Mesenchymal stem cell (in vitro differentiated cells and primary cell): ENCODE data around the gene FGGY.

ENCODE experiments used
- DNase-seq: peaks from one replicate; pipeline ENCODE4 v3.0.0-alpha.2; 2013
- H2AFZ ChIP-seq: one replicate; pipeline ENCODE4 v1.6.1; 2013; ENCODE audit warnings: low read depth, mild to moderate bottlenecking, control low read depth, inconsistent platforms, low read length, moderate library complexity
- H2AK5ac ChIP-seq: 2 replicates; pipeline ENCODE4 v1.6.1; 2013; ENCODE audit warnings: low read length, moderate library complexity, mild to moderate bottlenecking, inconsistent platforms; ENCODE audit not compliant: severe bottlenecking
- H2BK120ac ChIP-seq: one replicate; pipeline ENCODE4 v1.6.1; 2013; ENCODE audit warnings: low read depth, mild to moderate bottlenecking, inconsistent platforms, low read length, moderate library complexity
- H2BK12ac ChIP-seq, 2 experiments: one replicate each; pipeline ENCODE4 v1.6.1; 2013; ENCODE audit warnings: inconsistent platforms in 2 of 2, low read length in 2 of 2, mild to moderate bottlenecking in 2 of 2, moderate library complexity in 2 of 2, control low read depth in 1 of 2
- H2BK15ac ChIP-seq: one replicate; pipeline ENCODE4 v1.6.1; 2013; ENCODE audit warnings: mild to moderate bottlenecking, low read depth, inconsistent platforms; ENCODE audit not compliant: poor library complexity, severe bottlenecking
- H2BK5ac ChIP-seq: 2 replicates; pipeline ENCODE4 v1.6.1; 2013; ENCODE audit warnings: low read depth, mild to moderate bottlenecking, low read length, control low read depth, inconsistent platforms; ENCODE audit not compliant: poor library complexity, severe bottlenecking
- H3K14ac ChIP-seq, 2 experiments: one replicate each; pipeline ENCODE4 v1.6.1; 2013; ENCODE audit warnings: inconsistent platforms in 2 of 2, low read length in 2 of 2, control low read depth in 1 of 2, mild to moderate bottlenecking in 1 of 2, moderate library complexity in 1 of 2
- H3K18ac ChIP-seq, 2 experiments: one replicate each; pipeline ENCODE4 v1.6.1; 2013; ENCODE audit warnings: inconsistent platforms in 2 of 2, low read length in 2 of 2, control low read depth in 1 of 2, low read depth in 1 of 2, mild to moderate bottlenecking in 1 of 2
- H3K23ac ChIP-seq, 2 experiments: one replicate each; pipeline ENCODE4 v1.6.1; 2013; ENCODE audit warnings: inconsistent platforms in 2 of 2, low read length in 2 of 2, mild to moderate bottlenecking in 2 of 2, moderate library complexity in 2 of 2, control low read depth in 1 of 2
- H3K27ac ChIP-seq: 2 replicates; pipeline ENCODE4 v1.5.1; 2013; ENCODE audit warnings: mild to moderate bottlenecking, moderate library complexity, low read length, control low read depth, inconsistent platforms; ENCODE audit not compliant: poor library complexity, severe bottlenecking
- H3K27me3 ChIP-seq, 2 experiments: 2 replicates each; pipeline versions ENCODE4 v1.6.1 to v1.7.0; 2013; ENCODE audit warnings: low read length in 2 of 2, mild to moderate bottlenecking in 2 of 2, moderate library complexity in 2 of 2, control low read depth in 1 of 2, inconsistent platforms in 1 of 2; ENCODE audit not compliant: control insufficient read depth in 1 of 2, insufficient read depth in 1 of 2
- H3K36me3 ChIP-seq, 2 experiments: 2 replicates each; pipeline versions ENCODE4 v1.6.1 to v1.7.0; 2013; ENCODE audit warnings: low read length in 2 of 2, control low read depth in 1 of 2, inconsistent platforms in 1 of 2, low read depth in 1 of 2, mild to moderate bottlenecking in 1 of 2; ENCODE audit not compliant: insufficient read depth in 2 of 2, control insufficient read depth in 1 of 2
- H3K4ac ChIP-seq, 2 experiments: one replicate each; pipeline ENCODE4 v1.6.1; 2013; ENCODE audit warnings: inconsistent platforms in 2 of 2, low read length in 2 of 2, mild to moderate bottlenecking in 2 of 2, moderate library complexity in 2 of 2, control low read depth in 1 of 2, low read depth in 1 of 2
- H3K4me1 ChIP-seq: 2 replicates; pipeline ENCODE4 v1.6.1; 2013; ENCODE audit warnings: low read depth, low read length, control low read depth; ENCODE audit not compliant: control insufficient read depth, insufficient read depth
- H3K4me2 ChIP-seq: 2 replicates; pipeline ENCODE4 v1.6.1; 2013; ENCODE audit warnings: low read length, mild to moderate bottlenecking, inconsistent platforms; ENCODE audit not compliant: poor library complexity, severe bottlenecking
- H3K4me3 ChIP-seq, 2 experiments: 2 replicates each; pipeline versions ENCODE4 v1.5.1 to v1.7.0; 2013; ENCODE audit warnings: low read length in 2 of 2, mild to moderate bottlenecking in 2 of 2, control low read depth in 1 of 2, low read depth in 1 of 2; ENCODE audit not compliant: insufficient read depth in 1 of 2
- H3K79me1 ChIP-seq: replicated peaks from 2 replicates; pipeline ENCODE4 v1.6.1; 2013; ENCODE audit warnings: mild to moderate bottlenecking, control low read depth, low read length, inconsistent platforms; ENCODE audit not compliant: poor library complexity, severe bottlenecking
- H3K9ac ChIP-seq: 2 replicates; pipeline ENCODE4 v1.7.0; 2013; ENCODE audit warnings: mild to moderate bottlenecking, low read length, moderate library complexity
- H3K9me3 ChIP-seq: 2 replicates; pipeline ENCODE4 v1.7.0; 2013; ENCODE audit warnings: mild to moderate bottlenecking, low read length; ENCODE audit not compliant: control insufficient read depth
- H4K8ac ChIP-seq: one replicate; pipeline ENCODE4 v1.6.1; 2013; ENCODE audit warnings: inconsistent platforms, mild to moderate bottlenecking, low read length, moderate library complexity
- H4K91ac ChIP-seq: one replicate; pipeline ENCODE4 v1.6.1; 2013; ENCODE audit warnings: mild to moderate bottlenecking, low read length, inconsistent platforms
- WGBS: methylation state at CpG from one replicate; pipeline ENCODE4 v1.1.7; 2013; ENCODE audit warnings: mixed read lengths; 5-methylcytosine and 5-hydroxymethylcytosine counted together

The FGGY gene

DNA sequence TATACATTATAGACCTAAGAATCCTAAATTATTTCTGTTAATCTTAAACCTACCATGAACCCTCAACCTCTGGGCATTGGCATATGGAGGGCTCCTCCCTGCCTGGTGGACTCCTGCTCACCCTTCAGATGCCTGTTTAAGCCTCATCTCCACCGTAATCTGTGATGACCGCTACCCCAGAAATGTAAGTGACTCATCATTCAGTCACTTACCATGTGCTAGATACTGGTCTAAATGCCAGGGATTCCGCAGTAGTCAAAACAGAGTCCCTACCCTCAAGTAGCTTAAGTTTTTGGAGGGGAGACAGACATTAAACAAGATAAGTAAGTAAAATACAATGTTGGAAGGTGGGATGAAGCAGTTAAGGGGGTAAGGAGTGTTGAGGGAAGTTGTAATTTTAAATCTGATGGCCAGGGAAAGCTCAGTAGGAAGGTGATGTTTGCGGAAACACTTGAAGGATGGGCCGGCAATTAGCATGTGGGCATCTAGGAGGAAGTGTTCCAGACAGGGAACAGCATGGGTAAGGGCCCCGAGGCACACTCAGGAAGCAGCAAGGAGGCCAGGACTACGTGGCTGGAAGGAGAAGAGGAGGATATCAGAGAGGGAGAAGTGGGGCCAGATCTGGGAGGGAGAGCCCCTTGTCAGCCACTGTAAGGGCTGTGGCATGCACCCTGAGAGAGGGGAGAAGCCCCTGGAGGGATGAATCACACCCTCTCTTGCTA, 376.1 kb downstream of the FGGY start:
- Histone ChIP-seq H2BK120ac (no peak overlapping the region), H3K27ac (no peak overlapping the region), H3K4me3 (peak overlapping the region in 1 of 2 experiments; percentile 22), H3K14ac (no peak overlapping the region), H3K4ac (no peak overlapping the region), H2AK5ac (no peak overlapping the region), H3K9ac (no peak overlapping the region), H2BK12ac (no peak overlapping the region), H3K4me2 (no peak overlapping the region), H3K36me3 (peaks cover 0 to 4% of the 10 kb centered on the region in 2 experiments), H3K4me1 (peaks cover 2% of the 10 kb centered on the region), H2BK15ac (no peak overlapping the region), H3K79me1 (no peaks in the 10 kb centered on the region), H2AFZ (no peak overlapping the region), H3K27me3 (no peaks in the 10 kb centered on the region), H3K18ac (peak overlapping the region; percentile 35 to 54), H3K9me3 (peaks cover 12% of the 10 kb centered on the region), H2BK5ac (no peak overlapping the region), H4K91ac (no peak overlapping the region), H4K8ac (no peak overlapping the region), H3K23ac (no peak overlapping the region)
- DNase-seq, result peak; percentile 74
- 42% methylated on average over 6 of the region's 7 CpGs for WGBS

DNA sequence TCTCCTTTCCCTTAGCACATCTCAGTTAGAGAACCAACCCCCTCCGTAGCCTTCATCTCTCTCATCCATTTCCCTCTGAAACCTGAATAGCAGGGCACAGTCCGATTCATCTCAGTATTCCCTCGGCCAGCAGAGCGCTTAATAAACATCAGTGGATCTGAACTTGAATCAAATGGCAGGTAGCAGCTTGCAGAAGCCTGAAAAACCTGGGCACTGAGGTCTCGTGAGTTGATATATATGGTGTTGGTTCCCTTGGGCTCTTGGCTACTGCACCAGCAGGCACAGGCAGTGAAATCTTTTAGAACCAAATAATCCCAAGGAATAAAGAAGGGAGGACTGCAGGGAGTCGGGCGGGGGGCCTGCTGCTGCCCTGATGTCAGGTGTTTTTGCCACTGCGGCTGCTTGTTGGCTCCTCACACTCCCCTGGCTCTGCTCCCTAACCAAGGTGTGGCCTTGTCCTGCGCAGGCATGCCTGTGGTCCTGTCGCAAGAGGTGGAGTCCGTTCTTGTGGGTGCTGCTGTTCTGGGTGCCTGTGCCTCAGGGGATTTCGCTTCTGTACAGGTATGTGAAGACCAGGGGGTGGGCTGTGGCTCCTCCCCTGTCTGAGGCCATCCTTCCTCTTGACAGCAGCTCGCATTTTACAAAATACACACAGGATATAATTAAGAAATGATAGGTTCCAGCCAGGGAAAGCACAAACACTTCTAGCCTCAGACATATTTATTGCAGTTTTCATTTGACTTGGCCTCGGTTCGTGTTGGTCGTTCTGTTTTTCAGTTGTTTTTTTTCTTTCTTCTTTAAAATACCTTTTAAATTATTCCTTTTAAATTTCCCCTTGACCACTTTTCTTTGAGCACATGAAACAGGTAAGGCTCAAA, 376.9 kb downstream of the FGGY start:
- Histone ChIP-seq H2BK15ac (peak overlapping the region; percentile 52), H3K4me2 (no peak overlapping the region), H3K9me3 (peaks cover 12% of the 10 kb centered on the region), H2BK120ac (no peak overlapping the region), H3K27me3 (no peaks in the 10 kb centered on the region), H2AK5ac (no peak overlapping the region), H3K4ac (no peak overlapping the region), H3K18ac (peak overlapping the region; percentile 2 to 13), H3K14ac (no peak overlapping the region), H2BK5ac (no peak overlapping the region), H3K27ac (no peak overlapping the region), H3K4me1 (peaks cover 2% of the 10 kb centered on the region), H3K79me1 (no peaks in the 10 kb centered on the region), H2BK12ac (peak overlapping the region; percentile 7 to 11), H3K9ac (peak overlapping the region; percentile 33), H4K91ac (peak overlapping the region; percentile 44), H4K8ac (no peak overlapping the region), H3K36me3 (peaks cover 0 to 4% of the 10 kb centered on the region in 2 experiments), H3K23ac (no peak overlapping the region), H3K4me3 (peak overlapping the region in 1 of 2 experiments; percentile 22), H2AFZ (no peak overlapping the region)
- no peak for DNase-seq
- 81% methylated on average over 16 of the region's 16 CpGs for WGBS

DNA sequence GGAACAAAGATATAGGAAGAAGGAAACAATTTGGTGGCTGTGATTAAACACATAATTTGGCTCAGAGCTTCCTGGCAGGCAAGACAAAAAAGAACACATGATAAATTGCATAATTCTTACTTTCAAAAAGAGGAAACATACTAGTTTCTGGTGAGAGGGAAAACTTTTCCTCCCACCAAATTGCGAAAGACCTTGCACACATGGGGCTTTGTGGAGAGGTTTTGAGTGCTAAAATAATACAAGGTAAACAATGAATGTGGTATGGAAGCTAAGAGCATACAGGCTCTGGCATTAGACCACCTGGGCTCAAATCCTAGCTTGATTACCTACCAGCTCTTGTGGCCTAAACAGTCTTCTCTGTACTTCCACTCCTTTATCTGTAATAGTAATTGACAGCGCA, 377.7 kb downstream of the FGGY start:
- no peaks in the 10 kb centered on the region for H3K79me1 ChIP-seq
- no peak overlapping the region for H3K14ac ChIP-seq
- no peak overlapping the region for H3K4ac ChIP-seq
- H3K4me3 ChIP-seq, result no peak overlapping the region
- peaks cover 12% of the 10 kb centered on the region for H3K9me3 ChIP-seq
- H4K91ac ChIP-seq, result no peak overlapping the region
- H2BK12ac ChIP-seq, result no peak overlapping the region
- H2BK5ac ChIP-seq, result no peak overlapping the region
- H3K18ac ChIP-seq, result peak overlapping the region in 1 of 2 experiments; percentile 48
- no peak overlapping the region for H2BK15ac ChIP-seq
- DNase-seq, result no peak
- no peaks in the 10 kb centered on the region for H3K27me3 ChIP-seq
- no peak overlapping the region for H2AFZ ChIP-seq
- H3K36me3 ChIP-seq, result peaks cover 0 to 4% of the 10 kb centered on the region in 2 experiments
- H3K23ac ChIP-seq, result no peak overlapping the region
- peak overlapping the region; percentile 33 for H3K9ac ChIP-seq
- H4K8ac ChIP-seq, result no peak overlapping the region
- H3K4me2 ChIP-seq, result no peak overlapping the region
- 100% methylated on average over 2 of the region's 2 CpGs for WGBS
- no peak overlapping the region for H2BK120ac ChIP-seq
- H3K4me1 ChIP-seq, result peaks cover 1% of the 10 kb centered on the region
- H2AK5ac ChIP-seq, result no peak overlapping the region
- no peak overlapping the region for H3K27ac ChIP-seq

DNA sequence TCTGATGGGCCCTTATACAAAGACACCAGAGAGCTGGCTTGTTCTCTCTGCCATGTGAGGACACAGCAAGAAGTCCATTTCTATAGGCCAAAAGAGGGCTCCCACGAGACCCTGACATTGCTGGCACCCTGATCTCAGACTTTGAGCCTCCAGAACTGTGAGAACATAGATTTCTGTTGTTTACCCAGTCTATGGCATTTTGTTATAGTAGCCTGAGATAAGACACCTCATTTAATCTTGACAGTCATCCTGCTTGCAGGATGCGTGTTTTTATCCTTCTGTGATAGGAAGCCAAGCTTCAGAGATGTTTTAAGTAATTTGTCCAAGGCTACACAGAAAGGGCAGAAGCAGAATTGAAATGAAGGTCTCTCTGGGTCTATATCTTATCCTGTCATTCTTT, 379.0 kb downstream of the FGGY start:
- no peaks in the 10 kb centered on the region for H3K79me1 ChIP-seq
- no peak overlapping the region for H3K4me2 ChIP-seq
- no peak overlapping the region for H4K91ac ChIP-seq
- H3K4ac ChIP-seq, result peak overlapping the region in 1 of 2 experiments; percentile 30
- H3K18ac ChIP-seq, result no peak overlapping the region
- no peak overlapping the region for H3K14ac ChIP-seq
- no peak overlapping the region for H2AK5ac ChIP-seq
- no peak for DNase-seq
- H3K4me3 ChIP-seq, result no peak overlapping the region
- no peak overlapping the region for H2BK5ac ChIP-seq
- H3K9ac ChIP-seq, result no peak overlapping the region
- peak overlapping the region in 1 of 2 experiments; percentile 13 for H2BK12ac ChIP-seq
- H3K9me3 ChIP-seq, result peaks cover 12% of the 10 kb centered on the region
- no peaks in the 10 kb centered on the region for H3K4me1 ChIP-seq
- H3K23ac ChIP-seq, result no peak overlapping the region
- H2BK120ac ChIP-seq, result no peak overlapping the region
- H2AFZ ChIP-seq, result no peak overlapping the region
- H3K27ac ChIP-seq, result no peak overlapping the region
- 89% methylated on average over 2 of the region's 2 CpGs for WGBS
- H2BK15ac ChIP-seq, result no peak overlapping the region
- no peaks in the 10 kb centered on the region for H3K27me3 ChIP-seq
- no peak overlapping the region for H4K8ac ChIP-seq
- H3K36me3 ChIP-seq, result peaks cover 0 to 4% of the 10 kb centered on the region in 2 experiments
